HG02642 (cell line): ENCODE measurements around the gene ACKR1.

Experiments
- ATAC-seq: cut with Tn5 transposase; IDR thresholded peaks from one replicate; pipeline ENCODE4 v1.9.1; 2021; ENCODE audit warnings: mild to moderate bottlenecking; ENCODE audit not compliant: unreplicated experiment, poor library complexity

ACKR1 gene

GRCh38 chr1:159204161-159205141 is at the start of gene ACKR1:
ACKR1 (plus strand) TSS chr1:159204875; CDS start chr1:159204960, 85 bp downstream.
- no peak for ATAC-seq

GRCh38 chr1:159161001-159161718 is 43.5 kb upstream of the ACKR1 start:
- peak; percentile 97 for ATAC-seq

GRCh38 chr1:159161719-159162026 is 43.0 kb upstream of the ACKR1 start:
- ATAC-seq = no peak

- no peak for ATAC-seq
Measured at GRCh38 chr1:159162516-159163265, 42.0 kb upstream of the ACKR1 start.

GRCh38 chr1:159163614-159164228 is 41.0 kb upstream of the ACKR1 start:
- no peak for ATAC-seq

GRCh38 chr1:159168043-159168442 is 36.6 kb upstream of the ACKR1 start:
- ATAC-seq = no peak

- ATAC-seq = no peak
Measured at GRCh38 chr1:159170639-159171038, 34.0 kb upstream of the ACKR1 start.

- ATAC-seq = no peak
Measured at GRCh38 chr1:159171254-159171687, 33.4 kb upstream of the ACKR1 start, which contains the start of gene CADM3. CADM3 (plus strand) TSS chr1:159171615; CDS start chr1:159171766, 151 bp downstream.

- no peak for ATAC-seq
Measured at GRCh38 chr1:159171688-159172501, 32.8 kb upstream of the ACKR1 start.

GRCh38 chr1:159172614-159173291 is 31.9 kb upstream of the ACKR1 start:
- no peak for ATAC-seq

GRCh38 chr1:159173320-159173719 is 31.4 kb upstream of the ACKR1 start:
- ATAC-seq = no peak

GRCh38 chr1:159175571-159175970 is 29.1 kb upstream of the ACKR1 start:
- ATAC-seq = no peak

- ATAC-seq = no peak
Measured at GRCh38 chr1:159177272-159177907, 27.3 kb upstream of the ACKR1 start.

GRCh38 chr1:159179906-159180305 is 24.8 kb upstream of the ACKR1 start:
- no peak for ATAC-seq

GRCh38 chr1:159180516-159180915 is 24.2 kb upstream of the ACKR1 start:
- no peak for ATAC-seq

GRCh38 chr1:159181328-159182024 is 23.2 kb upstream of the ACKR1 start:
- no peak for ATAC-seq

GRCh38 chr1:159184201-159184600 is 20.5 kb upstream of the ACKR1 start:
- no peak for ATAC-seq

GRCh38 chr1:159185121-159185520 is 19.6 kb upstream of the ACKR1 start:
- ATAC-seq = no peak
